HepG2 (cell line): ENCODE data around the gene GNPDA1. TPM values are rescaled to one million over a fixed set of nuclear protein-coding genes. Genes with fewer than 3 reads are reported as not detected.

Source experiments
- ATAC-seq: fragments of 200-7000 bp; cut with Tn5 transposase; 3 replicates; pipeline ENCODE4 v1.9.1; 2020; ENCODE audit warnings: mild to moderate bottlenecking, moderate library complexity
- BruUV-seq: library from RNA; stranded (reverse); fragments of 400-500 nt; replicated peaks from 2 replicates; lab custom pipeline; 2021; lab: Mats Ljungman, UMichigan
- CTCF ChIA-PET: fragments of 300-600 bp; formaldehyde crosslinking; extraction: SDS; loops from one replicate; lab custom pipeline; 2021; ENCODE audit warnings: low total read pairs, inconsistent platforms, low intra/inter-chr PET ratio; lab: Yijun Ruan, JAX
- POLR2A ChIA-PET: fragments of 350-600 bp; sonication (Branson Sonifier 250); formaldehyde crosslinking; loops from one replicate; lab custom pipeline; 2020; ENCODE audit warnings: antibody characterized with exemption, inconsistent platforms; lab: Yijun Ruan, JAX
- DNase-seq: peaks from one replicate; pipeline ENCODE4 v3.0.0-alpha.2; 2015; ENCODE audit warnings: low spot score
- FAIRE-seq: peaks from 3 replicates; lab custom pipeline; 2011; peaks lifted over from hg19 to GRCh38; lab: Jason Lieb, UNC
- H2AFZ ChIP-seq: one replicate; pipeline ENCODE4 v1.6.1; 2011; ENCODE audit warnings: low read length, inconsistent platforms
- H3K27ac ChIP-seq: fragments of 300-600 bp; 3 replicates; pipeline ENCODE4 v1.8.0; 2011; ENCODE audit warnings: mixed run types, mild to moderate bottlenecking, mixed read lengths, low read length, inconsistent platforms; ENCODE audit not compliant: insufficient read depth; ENCODE audit errors: extremely low read length
- H3K27me3 ChIP-seq, 2 experiments: fragments of 200-600 bp in 1 of 2; 2 replicates in 1 of 2; 3 replicates in 1 of 2; pipeline versions ENCODE4 v1.6.0 to v1.8.0; 2011; ENCODE audit warnings: low read length in 2 of 2, mild to moderate bottlenecking in 2 of 2, moderate library complexity in 2 of 2, inconsistent platforms in 1 of 2; ENCODE audit not compliant: insufficient read depth in 2 of 2, control insufficient read depth in 1 of 2
- H3K36me3 ChIP-seq, 2 experiments: fragments of 200-600 bp in 1 of 2; replicated peaks in 1 of 2; 2 replicates in 1 of 2; 3 replicates in 1 of 2; pipeline versions ENCODE4 v1.5.1 to v1.8.0; 2011; ENCODE audit warnings: low read length in 2 of 2, inconsistent platforms in 1 of 2; ENCODE audit not compliant: insufficient read depth in 2 of 2, control insufficient read depth in 1 of 2
- H3K4me1 ChIP-seq: 2 replicates; pipeline ENCODE4 v1.5.1; 2012; ENCODE audit warnings: low read length, inconsistent platforms; ENCODE audit not compliant: insufficient read depth
- H3K4me2 ChIP-seq: 2 replicates; pipeline ENCODE4 v1.6.0; 2011; ENCODE audit warnings: low read depth, low read length, inconsistent platforms
- H3K4me3 ChIP-seq, 3 experiments: fragments of 200-600 bp in 1 of 3; sonication (generic), shearing (Covaris generic) in 1 of 3; replicated peaks in 1 of 3; 2 replicates each; pipeline ENCODE4 v1.5.1; 2011 to 2016; ENCODE audit warnings: low read length in 3 of 3, inconsistent platforms in 2 of 3, low read depth in 2 of 3, mild to moderate bottlenecking in 2 of 3, control low read depth in 1 of 3, mixed read lengths in 1 of 3; ENCODE audit not compliant: insufficient read depth in 1 of 3
- H3K79me2 ChIP-seq: one replicate; pipeline ENCODE4 v1.6.1; 2011; ENCODE audit warnings: low read length, inconsistent platforms; ENCODE audit not compliant: insufficient read depth
- H3K9ac ChIP-seq: 2 replicates; pipeline ENCODE4 v1.6.0; 2011; ENCODE audit warnings: mild to moderate bottlenecking, low read depth, low read length, inconsistent platforms; ENCODE audit not compliant: insufficient read depth
- H3K9me3 ChIP-seq: 2 replicates; pipeline ENCODE4 v1.5.1; 2012; ENCODE audit warnings: mild to moderate bottlenecking, low read length
- H4K20me1 ChIP-seq: 2 replicates; pipeline ENCODE4 v1.6.0; 2011; ENCODE audit warnings: inconsistent platforms, mild to moderate bottlenecking, low read length, moderate library complexity; ENCODE audit not compliant: insufficient read depth
- GATAD1 ChIP-seq: IDR thresholded peaks from 2 replicates; pipeline ENCODE4 v1.6.1; 2016; ENCODE audit warnings: missing genetic modification reagents, missing compliant biosample characterization
- HOXA7 ChIP-seq: sonication (generic); formaldehyde crosslinking; IDR thresholded peaks from 2 replicates; pipeline ENCODE4 v1.8.1; 2022; ENCODE audit warnings: mild to moderate bottlenecking, missing genetic modification reagents, moderate library complexity
- KAT8 ChIP-seq: IDR thresholded peaks from 2 replicates; pipeline ENCODE4 v1.6.1; 2016; ENCODE audit warnings: missing genetic modification reagents, missing compliant biosample characterization
- KDM1A ChIP-seq: IDR thresholded peaks from 2 replicates; pipeline ENCODE4 v1.6.1; 2016; ENCODE audit warnings: missing compliant biosample characterization
- MATR3 ChIP-seq: sonication (generic); formaldehyde crosslinking; IDR thresholded peaks from 2 replicates; pipeline ENCODE4 v1.4.0; 2020; ENCODE audit warnings: missing genetic modification reagents
- MEF2D ChIP-seq: sonication (generic); formaldehyde crosslinking; IDR thresholded peaks from 2 replicates; pipeline ENCODE4 v1.5.1; 2020; ENCODE audit warnings: mild to moderate bottlenecking, missing genetic modification reagents
- ZFAT ChIP-seq: sonication (generic); formaldehyde crosslinking; conservative IDR thresholded peaks from 2 replicates; pipeline ENCODE4 v1.8.1; 2023; ENCODE audit warnings: missing genetic modification reagents, inconsistent platforms
- ZFX ChIP-seq: sonication (generic); formaldehyde crosslinking; IDR thresholded peaks from 2 replicates; pipeline ENCODE4 v1.4.0; 2020; ENCODE audit warnings: mild to moderate bottlenecking, low read depth, missing genetic modification reagents, moderate library complexity
- ZNF12 ChIP-seq: sonication (generic); formaldehyde crosslinking; IDR thresholded peaks from 2 replicates; pipeline ENCODE4 v1.5.0; 2020; ENCODE audit warnings: missing genetic modification reagents
- ZNF30 ChIP-seq: sonication (generic); formaldehyde crosslinking; IDR thresholded peaks from 2 replicates; pipeline ENCODE4 v1.5.0; 2020; ENCODE audit warnings: mild to moderate bottlenecking, missing genetic modification reagents
- ZNF709 ChIP-seq: sonication (generic); formaldehyde crosslinking; IDR thresholded peaks from 2 replicates; pipeline ENCODE4 v1.5.0; 2020; ENCODE audit warnings: mild to moderate bottlenecking, missing genetic modification reagents
- ZNF790 ChIP-seq: sonication (generic); formaldehyde crosslinking; IDR thresholded peaks from 2 replicates; pipeline ENCODE4 v1.8.0; 2022; ENCODE audit warnings: missing genetic modification reagents, mild to moderate bottlenecking, borderline replicate concordance
- ZSCAN25 ChIP-seq: sonication (generic); formaldehyde crosslinking; IDR thresholded peaks from 2 replicates; pipeline ENCODE4 v1.8.0; 2022; ENCODE audit warnings: mild to moderate bottlenecking, missing genetic modification reagents
- WGBS: methylation state at CpG from one replicate; pipeline ENCODE4 v1.1.6; 2017; ENCODE audit warnings: low lambda C conversion rate; 5-methylcytosine and 5-hydroxymethylcytosine counted together
- in situ Hi-C: cut with HindIII; loops from 2 replicates; pipeline ENCODE4 v1.10.0; 2017; ENCODE audit warnings: low pct_unique_long_range_greater_than_20kb; ENCODE audit not compliant: extremely low pct_ligation_motif_present
- intact Hi-C: fragments of 100-400 bp; cut with micrococcal nuclease; formaldehyde crosslinking; loops from one replicate; pipeline ENCODE4 v1.10.0; 2022; ENCODE audit not compliant: unreplicated experiment
- polyA plus RNA-seq, 8 experiments: library from polyadenylated mRNA; depleted of rRNA in 3 of 8; stranded (reverse) in 7 of 8; unstranded in 1 of 8; fragments of >200 nt; fragmentation: Illumina TruSeq in 4 of 8; extraction: Trizol in 4 of 8; gene quantifications; 2 replicates each; pipeline versions ENCODE4 v1.2.1 to v1.2.3, GENCODE V29; 2011 to 2016; ENCODE audit warnings: low read depth in 4 of 8, missing spikeins in 1 of 8, mixed read lengths in 1 of 8; ENCODE audit not compliant: insufficient read depth in 1 of 8
- total RNA-seq, 5 experiments: library from RNA; depleted of rRNA; stranded (reverse); fragments of >200 nt; fragmentation: Illumina TruSeq; extraction: Trizol; gene quantifications; 2 replicates each; pipeline ENCODE4 v1.2.3, GENCODE V29; 2016; ENCODE audit warnings: low read depth in 1 of 5
- TF ChIP-seq, protein P1 (sequence below): sonication (generic); formaldehyde crosslinking; IDR thresholded peaks from 2 replicates; pipeline ENCODE4 v1.8.0; 2022; ENCODE audit warnings: low read depth, missing genetic modification reagents
- TF ChIP-seq, protein P2 (sequence below): sonication (generic); formaldehyde crosslinking; conservative IDR thresholded peaks from 2 replicates; pipeline ENCODE4 v1.4.0; 2020; ENCODE audit warnings: mild to moderate bottlenecking, missing genetic modification reagents, moderate library complexity

The GNPDA1 gene
- total and polyA plus RNA-seq, 2 of the 13 experiments (the other 11 are each of a cell fraction or from before 2014, with no cell fraction given) = 6.0 to 54.1 TPM

DNA sequence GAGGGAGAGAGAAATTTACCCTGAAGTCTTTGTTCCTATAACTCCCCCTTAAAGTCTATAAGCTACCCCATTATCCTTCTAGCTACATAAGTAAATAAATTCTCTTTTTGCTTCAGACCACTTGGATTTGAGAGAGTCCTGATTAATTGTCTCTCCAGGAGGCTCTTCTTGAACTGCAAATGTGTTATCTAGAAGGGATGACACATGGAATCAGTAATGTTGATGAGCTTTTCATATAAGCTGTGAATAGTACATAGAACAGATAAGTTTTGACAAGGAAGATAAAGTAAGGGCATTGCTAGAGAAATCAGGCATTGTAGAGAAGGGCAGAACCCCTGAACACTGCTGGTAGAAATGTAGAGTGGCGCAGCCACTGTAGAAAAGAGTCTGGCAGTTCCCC, 42.5 kb upstream of the GNPDA1 start:
- CTCF ChIA-PET = no interaction called here

GRCh38 chr5:142053426-142054151, 40.8 kb upstream of the GNPDA1 start:
- no peak for ATAC-seq
- BruUV-seq = no TSS peak
- intact Hi-C loops (no loop called here), in situ Hi-C loops (no loop called here)
- WGBS = 29% methylated on average over 4 of the region's 4 CpGs
- DNase-seq = no peak
- Histone ChIP-seq H3K4me3 (no peak overlapping the region), H3K27ac (no peak overlapping the region), H3K27me3 (no peaks in the 10 kb centered on the region; a peak in 2 of 5 replicates), H3K36me3 (no peaks in the 10 kb centered on the region), H3K4me2 (no peak overlapping the region), H3K79me2 (no peaks in the 10 kb centered on the region), H3K9ac (no peak overlapping the region), H2AFZ (no peak overlapping the region), H3K9me3 (no peaks in the 10 kb centered on the region), H3K4me1 (no peaks in the 10 kb centered on the region), H4K20me1 (no peaks in the 10 kb centered on the region)
- no peak for FAIRE-seq
- CTCF ChIA-PET = no interaction called here
- POLR2A ChIA-PET = no interaction called here
- no peak for TF ChIP-seq GATAD1
- no peak for TF ChIP-seq ZNF30 (CRISPR knock-in tag)
- TF ChIP-seq, protein P1, sequence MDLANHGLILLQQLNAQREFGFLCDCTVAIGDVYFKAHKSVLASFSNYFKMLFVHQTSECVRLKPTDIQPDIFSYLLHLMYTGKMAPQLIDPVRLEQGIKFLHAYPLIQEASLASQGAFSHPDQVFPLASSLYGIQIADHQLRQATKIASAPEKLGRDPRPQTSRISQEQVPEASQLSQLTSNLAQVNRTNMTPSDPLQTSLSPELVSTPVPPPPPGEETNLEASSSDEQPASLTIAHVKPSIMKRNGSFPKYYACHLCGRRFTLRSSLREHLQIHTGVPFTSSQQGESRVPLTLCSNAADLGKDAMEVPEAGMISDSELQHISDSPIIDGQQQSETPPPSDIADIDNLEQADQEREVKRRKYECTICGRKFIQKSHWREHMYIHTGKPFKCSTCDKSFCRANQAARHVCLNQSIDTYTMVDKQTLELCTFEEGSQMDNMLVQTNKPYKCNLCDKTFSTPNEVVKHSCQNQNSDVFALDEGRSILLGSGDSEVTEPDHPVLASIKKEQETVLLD (CRISPR knock-in tag) = no peak
- TF ChIP-seq ZNF709 (CRISPR knock-in tag) = no peak
- TF ChIP-seq ZNF790 = no peak
- TF ChIP-seq MEF2D = no peak
- TF ChIP-seq ZNF12 = no peak
- TF ChIP-seq, protein P2, sequence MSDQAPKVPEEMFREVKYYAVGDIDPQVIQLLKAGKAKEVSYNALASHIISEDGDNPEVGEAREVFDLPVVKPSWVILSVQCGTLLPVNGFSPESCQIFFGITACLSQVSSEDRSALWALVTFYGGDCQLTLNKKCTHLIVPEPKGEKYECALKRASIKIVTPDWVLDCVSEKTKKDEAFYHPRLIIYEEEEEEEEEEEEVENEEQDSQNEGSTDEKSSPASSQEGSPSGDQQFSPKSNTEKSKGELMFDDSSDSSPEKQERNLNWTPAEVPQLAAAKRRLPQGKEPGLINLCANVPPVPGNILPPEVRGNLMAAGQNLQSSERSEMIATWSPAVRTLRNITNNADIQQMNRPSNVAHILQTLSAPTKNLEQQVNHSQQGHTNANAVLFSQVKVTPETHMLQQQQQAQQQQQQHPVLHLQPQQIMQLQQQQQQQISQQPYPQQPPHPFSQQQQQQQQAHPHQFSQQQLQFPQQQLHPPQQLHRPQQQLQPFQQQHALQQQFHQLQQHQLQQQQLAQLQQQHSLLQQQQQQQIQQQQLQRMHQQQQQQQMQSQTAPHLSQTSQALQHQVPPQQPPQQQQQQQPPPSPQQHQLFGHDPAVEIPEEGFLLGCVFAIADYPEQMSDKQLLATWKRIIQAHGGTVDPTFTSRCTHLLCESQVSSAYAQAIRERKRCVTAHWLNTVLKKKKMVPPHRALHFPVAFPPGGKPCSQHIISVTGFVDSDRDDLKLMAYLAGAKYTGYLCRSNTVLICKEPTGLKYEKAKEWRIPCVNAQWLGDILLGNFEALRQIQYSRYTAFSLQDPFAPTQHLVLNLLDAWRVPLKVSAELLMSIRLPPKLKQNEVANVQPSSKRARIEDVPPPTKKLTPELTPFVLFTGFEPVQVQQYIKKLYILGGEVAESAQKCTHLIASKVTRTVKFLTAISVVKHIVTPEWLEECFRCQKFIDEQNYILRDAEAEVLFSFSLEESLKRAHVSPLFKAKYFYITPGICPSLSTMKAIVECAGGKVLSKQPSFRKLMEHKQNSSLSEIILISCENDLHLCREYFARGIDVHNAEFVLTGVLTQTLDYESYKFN (CRISPR knock-in tag) = no peak
- TF ChIP-seq KDM1A = no peak
- no peak for TF ChIP-seq KAT8 (CRISPR knock-in tag)
- TF ChIP-seq HOXA7 = no peak
- TF ChIP-seq ZFAT (CRISPR knock-in tag) = no peak
- no peak for TF ChIP-seq MATR3 (CRISPR knock-in tag)
- TF ChIP-seq ZSCAN25 = no peak

More for the DNA sequence above, 42.5 kb upstream of the GNPDA1 start:
- ATAC-seq (no peak), DNase-seq (no peak), FAIRE-seq (no peak)
- BruUV-seq = no TSS peak
- H3K4me3 ChIP-seq = no peak overlapping the region
- no peaks in the 10 kb centered on the region for H3K79me2 ChIP-seq
- POLR2A ChIA-PET = no interaction called here
- H3K4me1 ChIP-seq = no peaks in the 10 kb centered on the region
- no peak overlapping the region for H2AFZ ChIP-seq
- in situ Hi-C loops = no loop called here
- no peaks in the 10 kb centered on the region for H3K36me3 ChIP-seq
- 82% methylated on average over 1 of the region's 1 CpG for WGBS
- H3K27ac ChIP-seq = no peak overlapping the region
- H3K9me3 ChIP-seq = no peaks in the 10 kb centered on the region
- H3K9ac ChIP-seq = no peak overlapping the region
- H3K27me3 ChIP-seq = no peaks in the 10 kb centered on the region; a peak in 2 of 5 replicates
- H4K20me1 ChIP-seq = no peaks in the 10 kb centered on the region
- no peak for TF ChIP-seq ZFX (CRISPR knock-in tag)
- intact Hi-C loops = no loop called here
- no peak overlapping the region for H3K4me2 ChIP-seq
